Stimulated activated CD4-positive, alpha-beta T cell treated with anti-CD3 and anti-CD28 coated beads, Interleukin-1b, Interleukin-23, amount 100 ng/mL, for 4 hours (primary cell): ENCODE measurements around the gene PROX2.

ENCODE experiments used
- DNase-seq, 2 donors: peaks; one replicate each; pipeline ENCODE4 v3.0.0-alpha.2; 2020; ENCODE audit warnings: low read depth in 2 of 2

PROX2 gene

GRCh38 chr14:74843653-74844052 lies 32.3 kb downstream of the PROX2 start:
- no peak for DNase-seq

- no peak for DNase-seq
Observed at GRCh38 chr14:74841230-74842207, 34.4 kb downstream of the PROX2 start.

GRCh38 chr14:74840603-74841030 lies 35.3 kb downstream of the PROX2 start:
- DNase-seq, result no peak

- no peak for DNase-seq
Observed at GRCh38 chr14:74838166-74838565, 37.8 kb downstream of the PROX2 start.

- no peak for DNase-seq
Observed at GRCh38 chr14:74836251-74836960, 39.5 kb downstream of the PROX2 start.

GRCh38 chr14:74835645-74836250 lies 40.2 kb downstream of the PROX2 start:
- no peak for DNase-seq

GRCh38 chr14:74834692-74835392 lies 41.1 kb downstream of the PROX2 start:
- no peak for DNase-seq

- DNase-seq, result no peak
Observed at GRCh38 chr14:74832849-74833248, 43.1 kb downstream of the PROX2 start.

- DNase-seq, result no peak
Observed at GRCh38 chr14:74829251-74829650, 46.7 kb downstream of the PROX2 start.

GRCh38 chr14:74826574-74826973 lies 49.4 kb downstream of the PROX2 start:
- no peak for DNase-seq
